Mucosa of descending colon (tissue), 3 donors: ENCODE data around the gene DBNL. TPM values are rescaled to one million over a fixed set of nuclear protein-coding genes. Genes with fewer than 3 reads are reported as not detected.

ENCODE experiments used
- ATAC-seq: fragments of 200-7000 bp; cut with Tn5 transposase; one replicate; pipeline ENCODE4 v1.9.1; 2020; ENCODE audit warnings: mild to moderate bottlenecking, moderate library complexity
- DNase-seq, 3 donors: peaks; one replicate each; pipeline ENCODE4 v3.0.0-alpha.2; 2020
- H3K36me3 ChIP-seq: fragments of 200-600 bp; one replicate; pipeline ENCODE4 v1.8.0; 2021; ENCODE audit warnings: low read depth, mild to moderate bottlenecking
- H3K4me1 ChIP-seq: fragments of 200-600 bp; one replicate; pipeline ENCODE4 v1.8.0; 2021; ENCODE audit warnings: low read depth, mild to moderate bottlenecking
- H3K4me3 ChIP-seq: fragments of 200-600 bp; one replicate; pipeline ENCODE4 v1.8.0; 2021; ENCODE audit warnings: mild to moderate bottlenecking
- H3K9me3 ChIP-seq: fragments of 200-600 bp; one replicate; pipeline ENCODE4 v1.8.0; 2021; ENCODE audit warnings: mild to moderate bottlenecking
- intact Hi-C, 2 donors: fragments of 100-400 bp; cut with DNase I in 1 of 2; cut with micrococcal nuclease in 1 of 2; formaldehyde crosslinking; loops; one replicate each; pipeline versions ENCODE4 v1.11.0 to v1.11.1; 2022; cut with DNase I, micrococcal nuclease
- microRNA-seq: library from miRNA; unstranded; fragments of <30 nt; microRNA quantifications from one replicate; pipeline ENCODE4, GENCODE V29; 2019
- total RNA-seq, 3 donors: library from RNA; stranded (reverse); fragmentation: NEBNext Ultra II Directional in 2 of 3; extraction: Animal tissue kit (Norgen Biotek cat#: 25700) in 2 of 3; gene quantifications; one replicate each; pipeline versions ENCODE4 v1.2.1 to v1.2.4, GENCODE V29; 2021 to 2023
- TF ChIP-seq, protein P1 (sequence below): fragments of 200-600 bp; IDR thresholded peaks from one replicate; pipeline ENCODE4 v1.8.0; 2022; ENCODE audit warnings: antibody characterized with exemption, mild to moderate bottlenecking
- donor health status: DM: no; HTN: no; CAD: no; lungs with moderate emphysema.
- donor health status: DM: no; HTN: no; CAD: no.
- donor health status: DM: no; HTN: yes; CAD: no.

Gene DBNL
- total RNA-seq, 3 donors from 2014 or later: 84.2 to 91.2 (median 89.8) TPM

- Histone ChIP-seq H3K4me3 (no peak overlapping the region), H3K9me3 (no peaks in the 10 kb centered on the region), H3K4me1 (no peaks in the 10 kb centered on the region), H3K36me3 (no peaks in the 10 kb centered on the region)
- intact Hi-C loops: no loop called here
- DNase-seq (peak in 1 of 3 donors; percentile 23), ATAC-seq (no peak)
- TF ChIP-seq, protein P1, sequence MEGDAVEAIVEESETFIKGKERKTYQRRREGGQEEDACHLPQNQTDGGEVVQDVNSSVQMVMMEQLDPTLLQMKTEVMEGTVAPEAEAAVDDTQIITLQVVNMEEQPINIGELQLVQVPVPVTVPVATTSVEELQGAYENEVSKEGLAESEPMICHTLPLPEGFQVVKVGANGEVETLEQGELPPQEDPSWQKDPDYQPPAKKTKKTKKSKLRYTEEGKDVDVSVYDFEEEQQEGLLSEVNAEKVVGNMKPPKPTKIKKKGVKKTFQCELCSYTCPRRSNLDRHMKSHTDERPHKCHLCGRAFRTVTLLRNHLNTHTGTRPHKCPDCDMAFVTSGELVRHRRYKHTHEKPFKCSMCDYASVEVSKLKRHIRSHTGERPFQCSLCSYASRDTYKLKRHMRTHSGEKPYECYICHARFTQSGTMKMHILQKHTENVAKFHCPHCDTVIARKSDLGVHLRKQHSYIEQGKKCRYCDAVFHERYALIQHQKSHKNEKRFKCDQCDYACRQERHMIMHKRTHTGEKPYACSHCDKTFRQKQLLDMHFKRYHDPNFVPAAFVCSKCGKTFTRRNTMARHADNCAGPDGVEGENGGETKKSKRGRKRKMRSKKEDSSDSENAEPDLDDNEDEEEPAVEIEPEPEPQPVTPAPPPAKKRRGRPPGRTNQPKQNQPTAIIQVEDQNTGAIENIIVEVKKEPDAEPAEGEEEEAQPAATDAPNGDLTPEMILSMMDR: no peak
These were observed 63.7 kb downstream of the DBNL start for GRCh38 chr7:44107961-44108767.

GRCh38 chr7:44108768-44109750 is 64.6 kb downstream of the DBNL start:
- TF ChIP-seq, protein P1: no peak
- H3K36me3 ChIP-seq: no peaks in the 10 kb centered on the region
- no peaks in the 10 kb centered on the region for H3K9me3 ChIP-seq
- peak in 2 of 3 donors; percentile 15 to 28 for DNase-seq
- H3K4me3 ChIP-seq: no peak overlapping the region
- ATAC-seq: no peak
- intact Hi-C loops: no loop called here
- H3K4me1 ChIP-seq: no peaks in the 10 kb centered on the region

- TF ChIP-seq, protein P1: no peak
- Histone ChIP-seq H3K4me3 (no peak overlapping the region), H3K36me3 (no peaks in the 10 kb centered on the region), H3K9me3 (no peaks in the 10 kb centered on the region), H3K4me1 (no peaks in the 10 kb centered on the region)
- ATAC-seq: no peak
- intact Hi-C loops: no loop called here
- DNase-seq: peak in 1 of 3 donors; percentile 8
These were observed 65.5 kb downstream of the DBNL start for GRCh38 chr7:44109991-44110390.

DNA sequence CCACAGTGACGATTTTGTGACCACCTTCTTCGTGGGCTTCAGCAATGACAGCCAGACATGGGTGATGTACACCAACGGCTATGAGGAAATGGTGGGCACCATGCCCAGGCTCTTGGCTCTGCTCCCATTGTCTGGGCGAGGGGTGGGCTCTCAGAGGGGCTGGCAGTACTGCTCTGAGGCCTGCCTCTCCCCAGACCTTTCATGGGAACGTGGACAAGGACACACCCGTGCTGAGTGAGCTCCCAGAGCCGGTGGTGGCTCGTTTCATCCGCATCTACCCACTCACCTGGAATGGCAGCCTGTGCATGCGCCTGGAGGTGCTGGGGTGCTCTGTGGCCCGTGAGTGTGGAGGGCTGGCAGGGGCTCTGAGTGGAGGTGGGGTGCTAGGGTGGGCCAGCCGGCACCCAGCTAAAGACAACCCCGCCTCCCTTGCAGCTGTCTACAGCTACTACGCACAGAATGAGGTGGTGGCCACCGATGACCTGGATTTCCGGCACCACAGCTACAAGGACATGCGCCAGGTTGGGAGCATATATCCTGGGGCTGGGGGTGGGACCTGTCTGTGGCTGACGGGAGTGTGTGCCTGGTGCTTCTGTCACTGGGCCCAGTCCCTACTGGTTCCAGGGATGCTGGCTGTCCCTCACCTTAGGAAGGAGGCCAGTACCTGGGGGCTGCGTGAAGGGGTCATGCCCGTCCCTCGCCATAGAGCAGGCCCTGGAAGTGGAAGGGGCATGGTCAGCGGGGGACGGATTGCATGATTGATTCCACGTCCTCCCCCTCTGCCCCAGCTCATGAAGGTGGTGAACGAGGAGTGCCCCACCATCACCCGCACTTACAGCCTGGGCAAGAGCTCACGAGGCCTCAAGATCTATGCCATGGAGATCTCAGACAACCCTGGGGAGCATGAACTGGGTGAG is 66.5 kb downstream of the DBNL start:
- ATAC-seq (no peak), DNase-seq (peak in 1 of 3 donors; percentile 10)
- Histone ChIP-seq H3K4me1 (no peaks in the 10 kb centered on the region), H3K9me3 (no peaks in the 10 kb centered on the region), H3K36me3 (no peaks in the 10 kb centered on the region), H3K4me3 (no peak overlapping the region)
- intact Hi-C loops: no loop called here
- TF ChIP-seq, protein P1: no peak

Small RNA genes lying within 50 kb of the gene (microRNA-seq; reads per million reads assigned to microRNA genes)
- gene MIR6837 (0.70 reads per million), gene MIR6838 (0.70 reads per million)

Other genes with a start within 250 kb of the DBNL start
- gene MRPS24, start 175.2 kb upstream of the DBNL start, total RNA-seq: 10 to 100 TPM; 86.4 to 93.1 (median 90.2) TPM
- 10 to 100 TPM; 51.0 to 64.8 (median 60.4) TPM for gene URGCP, start 138.1 kb upstream of the DBNL start, total RNA-seq
- gene UBE2D4, start 118.3 kb upstream of the DBNL start, total RNA-seq: 10 to 100 TPM; 11.5 to 20.7 (median 11.8) TPM
- gene SPDYE1, start 46.8 kb upstream of the DBNL start, total RNA-seq: not detected
- gene PGAM2, start 20.9 kb downstream of the DBNL start, total RNA-seq: 1 to 10 TPM in 1 of 3 donors, under 1 TPM in 2; 0.84 to 1.4 (median 0.96) TPM
- 10 to 100 TPM; 27.0 to 33.7 (median 28.1) TPM for gene POLM, start 37.8 kb downstream of the DBNL start, total RNA-seq
- gene AEBP1, start 59.6 kb downstream of the DBNL start, total RNA-seq: 100 to 1,000 TPM in 1 of 3 donors, 10 to 100 TPM in 2; 14.1 to 130 (median 42.2) TPM
- gene POLD2, start 78.8 kb downstream of the DBNL start, total RNA-seq: 10 to 100 TPM; 51.5 to 57.0 (median 52.0) TPM
- gene MYL7, start 96.6 kb downstream of the DBNL start, total RNA-seq: 1 to 10 TPM in 1 of 3 donors, not detected in 2; 2.0 TPM
- under 1 TPM in 1 of 3 donors, not detected in 2; 0.17 TPM for gene GCK, start 144.7 kb downstream of the DBNL start, total RNA-seq
- 10 to 100 TPM; 72.0 to 79.5 (median 79.0) TPM for gene YKT6, start 156.3 kb downstream of the DBNL start, total RNA-seq